Neutrophil (primary cell): Measurements from ENCODE around the gene RAB10.

Experiments used
- H3K27ac ChIP-seq: fragments of 200-600 bp; sonication (generic); 2 replicates; pipeline ENCODE4 v1.5.1; 2016; ENCODE audit warnings: mild to moderate bottlenecking, moderate library complexity
- H3K27me3 ChIP-seq: fragments of 200-600 bp; sonication (generic); 2 replicates; pipeline ENCODE4 v1.6.0; 2016; ENCODE audit warnings: mild to moderate bottlenecking
- H3K36me3 ChIP-seq: fragments of 200-600 bp; sonication (generic); 2 replicates; pipeline ENCODE4 v1.5.1; 2017
- H3K4me1 ChIP-seq, 2 experiments: fragments of 200-600 bp in 1 of 2; sonication (generic) in 1 of 2; 1 replicate in 1 of 2; 2 replicates in 1 of 2; pipeline versions ENCODE4 v1.5.1 to v1.6.1; 2013 to 2016; ENCODE audit warnings: low read depth in 1 of 2, low read length in 1 of 2, mild to moderate bottlenecking in 1 of 2, moderate library complexity in 1 of 2; ENCODE audit not compliant: control insufficient read depth in 1 of 2, insufficient read depth in 1 of 2
- H3K4me3 ChIP-seq, 2 experiments: fragments of 200-600 bp in 1 of 2; sonication (generic) in 1 of 2; 1 replicate in 1 of 2; 2 replicates in 1 of 2; pipeline ENCODE4 v1.5.1; 2013 to 2016; ENCODE audit warnings: low read depth in 1 of 2, low read length in 1 of 2, mild to moderate bottlenecking in 1 of 2, moderate library complexity in 1 of 2
- H3K9me3 ChIP-seq: fragments of 200-600 bp; sonication (generic); 2 replicates; pipeline ENCODE4 v1.5.1; 2016
- CTCF ChIP-seq: fragments of 200-600 bp; sonication (generic); IDR thresholded peaks from 2 replicates; pipeline ENCODE4 v1.5.1; 2016; ENCODE audit warnings: antibody characterized with exemption

RAB10 gene

GRCh38 chr2:26176279-26176615 lies 142.4 kb downstream of the RAB10 start:
- TF ChIP-seq CTCF: no peak
- H3K27ac ChIP-seq: no peak overlapping the region
- H3K4me1 ChIP-seq: peaks cover 10 to 30% of the 10 kb centered on the region in 2 experiments
- no peak overlapping the region for H3K4me3 ChIP-seq
- no peaks in the 10 kb centered on the region for H3K9me3 ChIP-seq
- H3K36me3 ChIP-seq: no peaks in the 10 kb centered on the region
- peaks cover 100% of the 10 kb centered on the region for H3K27me3 ChIP-seq

DNA sequence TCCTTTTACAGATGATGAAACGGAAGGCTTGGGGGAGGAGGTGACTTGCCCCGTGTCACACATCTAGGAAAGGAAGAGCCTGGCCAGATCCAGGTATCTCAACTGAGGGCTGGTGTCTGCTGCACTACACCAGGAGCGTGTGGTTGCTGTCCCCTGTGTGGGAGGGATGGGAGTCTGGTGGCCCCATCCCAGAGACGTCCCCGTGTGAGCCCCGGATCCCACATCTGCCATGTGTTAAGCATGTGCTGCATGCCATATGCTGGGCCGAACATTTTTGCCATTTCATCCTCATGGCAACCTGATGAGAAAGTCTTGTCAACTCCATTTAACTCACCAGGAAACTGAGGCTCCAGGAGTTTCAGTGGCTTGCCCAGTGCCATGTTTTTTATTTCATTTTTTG lies 143.2 kb downstream of the RAB10 start:
- TF ChIP-seq CTCF: no peak
- Histone ChIP-seq H3K9me3 (no peaks in the 10 kb centered on the region), H3K36me3 (no peaks in the 10 kb centered on the region), H3K4me1 (peaks cover 10 to 29% of the 10 kb centered on the region in 2 experiments), H3K27me3 (peaks cover 99% of the 10 kb centered on the region), H3K4me3 (no peak overlapping the region), H3K27ac (no peak overlapping the region)

DNA sequence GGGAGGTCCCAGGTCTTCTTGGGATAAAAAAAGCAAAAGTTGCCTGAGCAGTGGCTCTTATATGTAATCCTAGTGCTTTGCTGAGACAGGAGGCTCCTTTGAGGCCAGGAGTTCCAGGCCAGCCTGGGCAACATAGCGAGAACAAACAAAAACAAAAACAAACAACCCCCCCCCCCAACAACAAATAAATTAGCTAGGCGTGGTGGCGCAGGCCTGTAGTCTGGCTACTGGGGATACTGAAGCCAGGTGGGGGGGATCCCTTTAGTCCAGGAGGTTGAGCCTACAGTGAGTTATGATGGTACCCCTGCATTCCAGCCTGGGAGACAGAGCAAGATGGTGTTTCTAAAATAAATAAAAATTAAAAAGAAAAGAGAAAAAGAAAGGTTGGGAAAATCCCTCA lies 144.4 kb downstream of the RAB10 start:
- H3K4me1 ChIP-seq: peaks cover 8 to 22% of the 10 kb centered on the region in 2 experiments
- H3K27ac ChIP-seq: no peak overlapping the region
- H3K36me3 ChIP-seq: no peaks in the 10 kb centered on the region
- no peak for TF ChIP-seq CTCF
- peaks cover 98% of the 10 kb centered on the region for H3K27me3 ChIP-seq
- H3K4me3 ChIP-seq: no peak overlapping the region
- H3K9me3 ChIP-seq: no peaks in the 10 kb centered on the region

DNA sequence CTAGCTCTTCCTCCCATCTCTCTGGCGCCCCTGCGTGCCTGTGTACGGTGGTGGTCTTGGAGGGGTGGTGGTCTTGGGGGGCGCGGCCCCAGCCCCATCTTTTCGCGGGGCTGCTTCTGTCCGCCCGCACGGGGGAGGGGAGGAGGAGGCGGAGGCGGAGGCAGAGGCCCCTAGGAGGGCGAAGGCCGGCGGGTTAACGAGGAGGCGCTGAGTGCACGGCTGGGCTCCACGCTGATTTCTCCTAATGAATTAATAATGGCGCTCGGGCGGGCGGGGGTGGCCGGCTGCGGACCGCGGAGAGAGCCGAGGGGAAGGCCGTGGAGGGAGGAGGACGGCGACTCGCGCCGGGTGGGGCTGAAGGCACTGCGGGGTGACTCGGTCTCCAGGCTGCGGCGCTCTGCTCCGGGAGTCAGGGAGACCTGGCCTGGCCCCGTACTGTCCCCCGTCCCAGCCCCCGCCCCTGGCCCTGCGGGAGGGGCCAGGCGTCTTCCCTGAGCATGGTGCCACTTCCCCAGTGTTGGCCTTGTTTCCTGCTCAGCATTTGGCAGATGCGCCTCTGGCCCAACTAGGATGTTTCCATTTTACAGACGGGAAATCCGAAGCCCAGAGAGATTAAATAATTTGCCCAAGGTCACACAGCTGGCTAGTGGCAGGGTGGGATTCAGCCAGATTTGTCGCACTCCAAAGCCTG lies 145.0 kb downstream of the RAB10 start:
- H3K27ac ChIP-seq: no peak overlapping the region
- peaks cover 98% of the 10 kb centered on the region for H3K27me3 ChIP-seq
- peaks cover 8 to 15% of the 10 kb centered on the region in 2 experiments for H3K4me1 ChIP-seq
- H3K4me3 ChIP-seq: peak overlapping the region; percentile 38 to 45
- TF ChIP-seq CTCF: no peak
- H3K36me3 ChIP-seq: no peaks in the 10 kb centered on the region
- H3K9me3 ChIP-seq: no peaks in the 10 kb centered on the region

DNA sequence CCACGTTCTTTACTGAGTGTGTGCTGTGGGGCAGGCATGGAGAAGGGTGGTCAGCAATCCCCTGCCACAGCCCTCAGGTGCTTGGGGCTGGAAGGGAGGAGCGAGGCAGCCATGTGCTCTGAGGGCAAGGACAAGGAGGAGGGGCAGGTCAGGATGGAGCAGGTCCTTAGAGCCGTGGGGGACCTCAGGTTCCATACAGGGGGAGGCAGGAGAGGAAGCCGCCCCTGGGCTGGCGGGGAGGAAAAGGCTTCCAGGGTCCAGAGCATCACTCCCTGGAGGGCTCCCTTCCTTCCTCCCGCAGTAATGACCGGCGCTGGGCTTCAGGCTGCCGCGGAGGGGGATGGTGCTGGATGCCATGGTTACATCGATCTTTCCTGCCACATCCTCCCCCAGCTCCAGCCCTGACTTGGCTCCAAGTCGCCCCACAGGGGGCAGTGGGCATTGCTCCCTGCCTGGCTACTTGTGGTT lies 145.6 kb downstream of the RAB10 start:
- Histone ChIP-seq H3K27ac (no peak overlapping the region), H3K9me3 (no peaks in the 10 kb centered on the region), H3K4me3 (peak overlapping the region; percentile 38 to 45), H3K27me3 (peaks cover 98% of the 10 kb centered on the region), H3K36me3 (no peaks in the 10 kb centered on the region), H3K4me1 (peaks cover 10 to 15% of the 10 kb centered on the region in 2 experiments)
- TF ChIP-seq CTCF: no peak
